ENCODE data around the gene GRM4.

GRM4 gene

DNA sequence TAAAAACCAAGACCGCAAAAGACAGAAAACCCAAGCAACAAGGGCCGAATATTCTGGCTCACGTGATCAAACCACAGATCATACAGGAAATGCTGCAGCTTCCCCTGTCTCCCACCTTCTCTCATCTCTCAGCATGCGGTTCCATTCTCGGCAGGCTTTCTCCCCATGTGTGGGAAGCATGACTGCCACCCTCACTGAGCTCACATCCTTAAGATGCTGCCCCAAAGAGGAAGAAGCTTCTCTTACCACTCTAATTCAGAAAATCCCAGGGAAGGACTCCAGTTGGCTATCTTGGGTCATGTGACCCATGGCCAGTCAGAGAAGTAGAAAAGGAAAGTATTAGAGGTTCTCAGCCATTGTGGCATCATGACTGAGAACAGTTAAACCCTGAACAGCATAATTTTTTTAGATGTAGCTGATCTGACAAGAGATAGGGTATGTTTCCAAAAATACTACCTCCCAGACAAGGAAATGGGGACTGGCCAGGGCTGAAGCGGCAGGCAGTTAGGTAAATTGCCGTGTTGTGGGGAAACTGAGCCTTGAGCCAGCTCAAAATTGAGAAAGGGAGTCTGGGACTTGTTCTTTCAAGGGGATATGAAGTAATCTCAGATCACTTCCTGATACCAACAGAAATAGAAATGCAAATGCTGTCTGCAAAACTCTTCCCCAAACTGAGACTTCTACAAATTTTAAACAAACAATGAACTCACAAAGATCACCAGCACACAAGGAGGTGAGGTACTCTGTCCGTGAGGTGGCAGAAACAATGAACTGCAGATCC, 37.1 kb upstream of the GRM4 start:
- H3K27ac ChIP-seq = no peak overlapping the region
- TF ChIP-seq, protein P1, sequence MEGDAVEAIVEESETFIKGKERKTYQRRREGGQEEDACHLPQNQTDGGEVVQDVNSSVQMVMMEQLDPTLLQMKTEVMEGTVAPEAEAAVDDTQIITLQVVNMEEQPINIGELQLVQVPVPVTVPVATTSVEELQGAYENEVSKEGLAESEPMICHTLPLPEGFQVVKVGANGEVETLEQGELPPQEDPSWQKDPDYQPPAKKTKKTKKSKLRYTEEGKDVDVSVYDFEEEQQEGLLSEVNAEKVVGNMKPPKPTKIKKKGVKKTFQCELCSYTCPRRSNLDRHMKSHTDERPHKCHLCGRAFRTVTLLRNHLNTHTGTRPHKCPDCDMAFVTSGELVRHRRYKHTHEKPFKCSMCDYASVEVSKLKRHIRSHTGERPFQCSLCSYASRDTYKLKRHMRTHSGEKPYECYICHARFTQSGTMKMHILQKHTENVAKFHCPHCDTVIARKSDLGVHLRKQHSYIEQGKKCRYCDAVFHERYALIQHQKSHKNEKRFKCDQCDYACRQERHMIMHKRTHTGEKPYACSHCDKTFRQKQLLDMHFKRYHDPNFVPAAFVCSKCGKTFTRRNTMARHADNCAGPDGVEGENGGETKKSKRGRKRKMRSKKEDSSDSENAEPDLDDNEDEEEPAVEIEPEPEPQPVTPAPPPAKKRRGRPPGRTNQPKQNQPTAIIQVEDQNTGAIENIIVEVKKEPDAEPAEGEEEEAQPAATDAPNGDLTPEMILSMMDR (IDR thresholded peaks at IDR 0.05; ENCODE audit: low read depth, low read length) = no peak

DNA sequence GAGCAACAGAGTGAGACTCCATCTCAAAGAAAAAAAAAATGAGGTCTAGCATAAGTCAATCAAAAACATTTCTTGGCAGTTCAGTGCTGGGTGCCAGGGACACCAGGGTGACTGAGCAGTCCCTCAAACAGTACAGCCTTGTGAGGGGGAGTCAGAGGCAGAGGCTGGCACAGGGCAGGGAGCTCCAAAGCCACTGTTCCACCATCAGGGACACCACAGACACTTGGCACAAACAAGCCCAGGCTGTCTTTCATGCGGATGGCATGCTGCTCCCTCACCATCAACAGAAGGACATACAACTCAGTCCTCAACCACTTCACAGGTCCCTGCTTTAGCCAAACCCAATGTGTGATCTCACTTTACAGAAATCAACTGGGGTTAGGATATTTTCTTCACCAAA, 36.0 kb upstream of the GRM4 start:
- TF ChIP-seq, protein P1 (IDR thresholded peaks at IDR 0.05; ENCODE audit: low read depth, low read length) = no peak
- Histone ChIP-seq H3K4me3 (ENCODE audit: low read depth, low read length) (no peak overlapping the region), H3K27me3 (ENCODE audit: insufficient read depth, low read depth, severe bottlenecking) (no peaks in the 10 kb centered on the region), H3K36me3 (no peaks in the 10 kb centered on the region), H3K27ac (no peak overlapping the region), H3K9me3 (ENCODE audit: severe bottlenecking) (peaks cover 14% of the 10 kb centered on the region)
- DNase-seq = no peak

More for the DNA sequence above, 37.1 kb upstream of the GRM4 start:
- Histone ChIP-seq H3K4me3 (ENCODE audit: low read depth, low read length) (no peak overlapping the region), H3K36me3 (no peaks in the 10 kb centered on the region), H3K27me3 (ENCODE audit: insufficient read depth, low read depth, severe bottlenecking) (no peaks in the 10 kb centered on the region), H3K9me3 (ENCODE audit: severe bottlenecking) (peaks cover 14% of the 10 kb centered on the region)
- no peak for DNase-seq

- H3K36me3 ChIP-seq = no peaks in the 10 kb centered on the region
- H3K27ac ChIP-seq = no peak overlapping the region
- no peaks in the 10 kb centered on the region for H3K27me3 ChIP-seq (ENCODE audit: insufficient read depth, low read depth, severe bottlenecking)
- H3K9me3 ChIP-seq (ENCODE audit: severe bottlenecking) = peaks cover 16% of the 10 kb centered on the region
- no peak overlapping the region for H3K4me3 ChIP-seq (ENCODE audit: low read depth, low read length)
- DNase-seq = no peak
- TF ChIP-seq, protein P1 (IDR thresholded peaks at IDR 0.05; ENCODE audit: low read depth, low read length) = no peak
Measured at GRCh38 chr6:34179106-34179720, 33.3 kb upstream of the GRM4 start.

GRCh38 chr6:34178357-34179105, 32.6 kb upstream of the GRM4 start:
- Histone ChIP-seq H3K36me3 (no peaks in the 10 kb centered on the region), H3K9me3 (ENCODE audit: severe bottlenecking) (peaks cover 11% of the 10 kb centered on the region), H3K27ac (no peak overlapping the region), H3K4me3 (ENCODE audit: low read depth, low read length) (no peak overlapping the region), H3K27me3 (ENCODE audit: insufficient read depth, low read depth, severe bottlenecking) (no peaks in the 10 kb centered on the region)
- TF ChIP-seq, protein P1 (IDR thresholded peaks at IDR 0.05; ENCODE audit: low read depth, low read length) = no peak
- DNase-seq = no peak

GRCh38 chr6:34177181-34177591, 31.3 kb upstream of the GRM4 start:
- DNase-seq = no peak
- TF ChIP-seq, protein P1 (IDR thresholded peaks at IDR 0.05; ENCODE audit: low read depth, low read length) = 0 out of 2 replicates have a peak, but pooled peaks have one; percentile 18
- H3K27me3 ChIP-seq (ENCODE audit: insufficient read depth, low read depth, severe bottlenecking) = no peaks in the 10 kb centered on the region

More at GRCh38 chr6:34177181-34177591, 31.3 kb upstream of the GRM4 start:
- H3K27ac ChIP-seq = no peak overlapping the region
- H3K9me3 ChIP-seq (ENCODE audit: severe bottlenecking) = peaks cover 3% of the 10 kb centered on the region
- H3K36me3 ChIP-seq = no peaks in the 10 kb centered on the region
- H3K4me3 ChIP-seq (ENCODE audit: low read depth, low read length) = no peak overlapping the region
